Trophoblast cell (in vitro differentiated cells and primary cell): ENCODE data around the gene CIDEA.

ENCODE experiments used
- DNase-seq, 2 donors: peaks; one replicate each; pipeline ENCODE4 v3.0.0-alpha.2; 2016
- H2AFZ ChIP-seq: 2 replicates; pipeline ENCODE4 v1.6.1; 2013; ENCODE audit warnings: low read length, moderate library complexity, mild to moderate bottlenecking; ENCODE audit not compliant: insufficient read depth, poor library complexity
- H2AK5ac ChIP-seq: 2 replicates; pipeline ENCODE4 v1.6.1; 2013; ENCODE audit warnings: mild to moderate bottlenecking, low read length
- H2BK120ac ChIP-seq: 2 replicates; pipeline ENCODE4 v1.6.1; 2013; ENCODE audit warnings: low read length, mild to moderate bottlenecking, moderate library complexity; ENCODE audit not compliant: insufficient read depth, poor library complexity
- H2BK12ac ChIP-seq: 2 replicates; pipeline ENCODE4 v1.6.1; 2013; ENCODE audit warnings: mild to moderate bottlenecking, low read length, moderate library complexity
- H2BK5ac ChIP-seq: 2 replicates; pipeline ENCODE4 v1.6.1; 2013; ENCODE audit warnings: low read length, low read depth, moderate library complexity, mild to moderate bottlenecking; ENCODE audit not compliant: poor library complexity
- H3K14ac ChIP-seq: 2 replicates; pipeline ENCODE4 v1.6.1; 2013; ENCODE audit warnings: mild to moderate bottlenecking, low read length
- H3K18ac ChIP-seq: 2 replicates; pipeline ENCODE4 v1.6.1; 2013; ENCODE audit warnings: mild to moderate bottlenecking, low read length
- H3K23ac ChIP-seq: 2 replicates; pipeline ENCODE4 v1.6.1; 2013; ENCODE audit warnings: low read length
- H3K27ac ChIP-seq: 2 replicates; pipeline ENCODE4 v1.5.1; 2013; ENCODE audit warnings: low read depth, mild to moderate bottlenecking, inconsistent platforms, low read length, moderate library complexity
- H3K27me3 ChIP-seq: 2 replicates; pipeline ENCODE4 v1.6.1; 2013; ENCODE audit warnings: inconsistent platforms, mild to moderate bottlenecking, low read length, moderate library complexity; ENCODE audit not compliant: insufficient read depth
- H3K36me3 ChIP-seq, 2 experiments: 1 replicate in 1 of 2; 2 replicates in 1 of 2; pipeline ENCODE4 v1.6.1; 2013; ENCODE audit warnings: low read length in 2 of 2, mild to moderate bottlenecking in 2 of 2, moderate library complexity in 1 of 2; ENCODE audit not compliant: insufficient read depth in 2 of 2, control insufficient read depth in 1 of 2
- H3K4ac ChIP-seq: 2 replicates; pipeline ENCODE4 v1.6.1; 2013; ENCODE audit warnings: low read depth, mild to moderate bottlenecking, low read length, moderate library complexity
- H3K4me1 ChIP-seq, 2 experiments: 1 replicate in 1 of 2; 2 replicates in 1 of 2; pipeline ENCODE4 v1.6.1; 2013; ENCODE audit warnings: low read length in 2 of 2, mild to moderate bottlenecking in 2 of 2, moderate library complexity in 1 of 2; ENCODE audit not compliant: insufficient read depth in 2 of 2, control insufficient read depth in 1 of 2
- H3K4me2 ChIP-seq: 2 replicates; pipeline ENCODE4 v1.6.1; 2013; ENCODE audit warnings: inconsistent platforms, mild to moderate bottlenecking, low read length, moderate library complexity
- H3K4me3 ChIP-seq: 2 replicates; pipeline ENCODE4 v1.5.1; 2013; ENCODE audit warnings: mild to moderate bottlenecking, low read depth, low read length, inconsistent platforms
- H3K79me1 ChIP-seq: one replicate; pipeline ENCODE4 v1.6.1; 2013; ENCODE audit warnings: low read length
- H3K79me2 ChIP-seq: 2 replicates; pipeline ENCODE4 v1.6.1; 2013; ENCODE audit warnings: low read length, mild to moderate bottlenecking; ENCODE audit not compliant: control insufficient read depth, insufficient read depth, poor library complexity
- H3K9ac ChIP-seq: 2 replicates; pipeline ENCODE4 v1.6.1; 2013; ENCODE audit warnings: mild to moderate bottlenecking, low read length
- H3K9me3 ChIP-seq: 2 replicates; pipeline ENCODE4 v1.6.1; 2013; ENCODE audit warnings: low read depth, mild to moderate bottlenecking, control low read depth, inconsistent platforms, low read length; ENCODE audit not compliant: insufficient read depth
- H4K12ac ChIP-seq: 2 replicates; pipeline ENCODE4 v1.6.1; 2013; ENCODE audit warnings: low read depth, mild to moderate bottlenecking, low read length, moderate library complexity
- H4K8ac ChIP-seq: 2 replicates; pipeline ENCODE4 v1.6.1; 2013; ENCODE audit warnings: low read depth, mild to moderate bottlenecking, low read length, moderate library complexity
- H4K91ac ChIP-seq: one replicate; pipeline ENCODE4 v1.6.1; 2013; ENCODE audit warnings: low read depth, mild to moderate bottlenecking, low read length, moderate library complexity
- whole genome bisulfite sequencing: extraction: QIAGEN DNeasy Blood & Tissue Kit; methylation state at CpG from one replicate; pipeline ENCODE4 v1.1.7; 2013; ENCODE audit warnings: missing lambda C conversion rate; ENCODE audit not compliant: insufficient read length, insufficient coverage; ENCODE audit errors: extremely low coverage; 5-methylcytosine and 5-hydroxymethylcytosine counted together

CIDEA gene

DNA sequence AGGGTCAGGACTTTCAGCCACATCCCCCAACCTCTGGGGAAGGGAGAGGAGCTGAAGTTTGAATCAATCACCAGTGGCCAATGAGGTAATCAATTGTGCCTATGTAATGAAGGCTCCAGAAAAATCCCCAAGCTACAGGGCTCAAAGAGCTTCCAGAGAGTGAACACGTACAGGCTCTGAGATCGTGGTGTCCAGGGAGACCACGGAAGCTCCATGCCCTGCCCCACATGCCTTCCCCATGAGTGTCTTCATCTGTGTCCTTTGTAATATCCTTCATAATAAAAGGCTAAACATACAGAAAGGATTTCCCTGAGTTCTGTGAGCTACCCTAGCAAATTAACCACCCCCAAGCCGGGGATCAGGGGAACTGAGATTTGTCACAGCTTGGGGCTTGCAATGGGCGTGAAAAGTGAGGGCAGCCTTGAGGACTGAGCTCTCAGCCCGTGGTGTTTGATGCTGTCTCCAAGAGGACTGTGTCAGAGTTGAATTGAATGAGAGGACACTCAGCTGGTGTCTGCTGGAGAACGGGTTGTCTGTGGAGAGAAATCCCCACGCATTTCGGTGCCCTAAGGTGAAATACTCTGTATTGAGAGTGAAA, 28.4 kb downstream of the CIDEA start:
- H2AK5ac ChIP-seq, result no peak overlapping the region
- H3K4me1 ChIP-seq, result peaks cover 41 to 55% of the 10 kb centered on the region in 2 experiments
- H2BK5ac ChIP-seq, result peak overlapping the region; percentile 66
- H3K4me3 ChIP-seq, result no peak overlapping the region
- WGBS, result no CpG with 5 or more reads among the region's 9 CpGs
- peak overlapping the region; percentile 74 for H2BK12ac ChIP-seq
- H3K27ac ChIP-seq, result peak overlapping the region; percentile 39
- peak overlapping the region; percentile 76 for H2BK120ac ChIP-seq
- peak overlapping the region; percentile 21 for H3K4ac ChIP-seq
- H3K9ac ChIP-seq, result no peak overlapping the region
- DNase-seq, result peak; percentile 92 to 96
- H3K23ac ChIP-seq, result no peak overlapping the region
- no peaks in the 10 kb centered on the region for H3K27me3 ChIP-seq
- peaks cover 13% of the 10 kb centered on the region for H3K79me2 ChIP-seq
- H4K8ac ChIP-seq, result peak overlapping the region; percentile 29
- no peak overlapping the region for H3K4me2 ChIP-seq
- no peak overlapping the region for H4K12ac ChIP-seq
- no peaks in the 10 kb centered on the region for H3K9me3 ChIP-seq
- H3K18ac ChIP-seq, result peak overlapping the region; percentile 14
- no peak overlapping the region for H2AFZ ChIP-seq
- peak overlapping the region; percentile 42 for H4K91ac ChIP-seq
- peaks cover 37% of the 10 kb centered on the region for H3K79me1 ChIP-seq
- H3K36me3 ChIP-seq, result no peaks in the 10 kb centered on the region
- peak overlapping the region; percentile 70 for H3K14ac ChIP-seq

DNA sequence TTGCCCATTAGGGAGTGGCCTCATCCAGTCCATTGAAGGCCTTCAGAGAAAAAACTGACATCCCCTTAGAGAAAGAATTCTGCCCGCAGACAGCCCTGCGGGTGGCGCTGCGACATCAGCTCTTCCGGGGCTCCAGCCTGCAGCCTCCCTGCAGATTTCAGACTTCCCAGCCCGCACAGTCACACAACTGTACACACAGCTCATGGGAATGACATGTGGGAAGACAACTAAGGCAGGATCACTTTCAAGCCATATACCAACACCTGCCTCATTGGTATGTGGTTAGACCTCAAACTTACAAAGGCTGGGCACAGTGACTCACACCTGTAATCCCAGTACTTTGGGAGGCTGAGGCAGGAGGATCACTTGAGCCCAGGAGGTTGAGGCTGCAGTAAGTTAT, 29.1 kb downstream of the CIDEA start:
- Histone ChIP-seq H4K8ac (no peak overlapping the region), H3K14ac (no peak overlapping the region)
- no CpG with 5 or more reads among the region's 6 CpGs for WGBS

DNA sequence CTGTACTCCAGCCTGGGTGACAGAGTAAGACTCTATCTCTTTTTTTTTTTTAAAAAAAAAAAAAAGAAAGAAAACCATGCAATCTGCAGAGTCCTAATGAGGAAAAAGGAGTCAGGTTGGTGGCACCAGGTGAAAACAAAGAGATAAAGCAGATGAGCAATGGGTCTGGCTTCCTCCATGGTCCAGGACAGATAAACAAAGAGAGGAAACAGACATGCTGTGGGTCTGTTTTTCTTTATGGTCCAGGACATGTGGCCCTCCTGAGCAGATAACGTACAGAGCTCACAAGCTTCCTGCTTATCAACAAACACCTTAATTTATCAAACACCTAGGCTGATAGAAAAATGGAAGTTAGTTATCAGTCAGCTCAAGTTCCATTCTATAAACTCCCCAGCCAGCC, 29.5 kb downstream of the CIDEA start:
- no peak overlapping the region for H4K91ac ChIP-seq
- no peak overlapping the region for H3K23ac ChIP-seq
- no peaks in the 10 kb centered on the region for H3K27me3 ChIP-seq
- no peak overlapping the region for H4K8ac ChIP-seq
- no peak overlapping the region for H2BK12ac ChIP-seq
- no peak overlapping the region for H2BK5ac ChIP-seq
- no peak overlapping the region for H3K4ac ChIP-seq
- peaks cover 37% of the 10 kb centered on the region for H3K79me1 ChIP-seq
- H3K4me3 ChIP-seq, result no peak overlapping the region
- H2BK120ac ChIP-seq, result no peak overlapping the region
- H3K36me3 ChIP-seq, result no peaks in the 10 kb centered on the region
- no peak overlapping the region for H3K14ac ChIP-seq
- DNase-seq, result peak; percentile 66 to 79
- H3K18ac ChIP-seq, result no peak overlapping the region
- H3K9me3 ChIP-seq, result no peaks in the 10 kb centered on the region
- H4K12ac ChIP-seq, result no peak overlapping the region
- H3K4me1 ChIP-seq, result peaks cover 35 to 58% of the 10 kb centered on the region in 2 experiments
- no peak overlapping the region for H2AFZ ChIP-seq
- H3K27ac ChIP-seq, result peak overlapping the region; percentile 41
- H2AK5ac ChIP-seq, result no peak overlapping the region
- no CpG with 5 or more reads among the region's 1 CpG for WGBS
- peaks cover 10% of the 10 kb centered on the region for H3K79me2 ChIP-seq
- no peak overlapping the region for H3K4me2 ChIP-seq
- H3K9ac ChIP-seq, result no peak overlapping the region

More for the DNA sequence above, 29.1 kb downstream of the CIDEA start:
- Histone ChIP-seq H3K79me2 (peaks cover 13% of the 10 kb centered on the region), H2AFZ (no peak overlapping the region), H3K27me3 (no peaks in the 10 kb centered on the region), H3K36me3 (no peaks in the 10 kb centered on the region), H3K27ac (peak overlapping the region; percentile 39), H3K4me3 (no peak overlapping the region), H4K12ac (no peak overlapping the region), H4K91ac (peak overlapping the region; percentile 42), H3K23ac (no peak overlapping the region), H3K4me2 (no peak overlapping the region), H2BK5ac (no peak overlapping the region), H3K9ac (no peak overlapping the region), H3K18ac (no peak overlapping the region), H3K4ac (no peak overlapping the region), H2BK12ac (no peak overlapping the region), H2BK120ac (peak overlapping the region; percentile 76), H3K9me3 (no peaks in the 10 kb centered on the region), H3K79me1 (peaks cover 41% of the 10 kb centered on the region), H2AK5ac (no peak overlapping the region), H3K4me1 (peaks cover 39 to 59% of the 10 kb centered on the region in 2 experiments)
- DNase-seq, result peak; percentile 99

GRCh38 chr18:12287131-12287681, 33.0 kb downstream of the CIDEA start:
- no peaks in the 10 kb centered on the region for H3K36me3 ChIP-seq
- peak overlapping the region; percentile 16 for H4K12ac ChIP-seq
- no peak overlapping the region for H3K14ac ChIP-seq
- H2BK5ac ChIP-seq, result no peak overlapping the region
- H2BK120ac ChIP-seq, result peak overlapping the region; percentile 23
- peaks cover 2% of the 10 kb centered on the region for H3K79me2 ChIP-seq
- peak overlapping the region; percentile 55 for H3K27ac ChIP-seq
- H2BK12ac ChIP-seq, result peak overlapping the region; percentile 1
- H3K4me3 ChIP-seq, result peak overlapping the region; percentile 55
- H3K23ac ChIP-seq, result no peak overlapping the region
- peak overlapping the region; percentile 71 for H3K4me2 ChIP-seq
- no CpG with 5 or more reads among the region's 37 CpGs for WGBS
- peak; percentile 72 to 79 for DNase-seq
- peak overlapping the region; percentile 37 for H4K8ac ChIP-seq
- no peak overlapping the region for H2AFZ ChIP-seq
- peak overlapping the region; percentile 31 for H4K91ac ChIP-seq
- peak overlapping the region; percentile 15 for H3K4ac ChIP-seq
- peaks cover 17 to 37% of the 10 kb centered on the region in 2 experiments for H3K4me1 ChIP-seq
- no peaks in the 10 kb centered on the region for H3K27me3 ChIP-seq
- H3K9me3 ChIP-seq, result no peaks in the 10 kb centered on the region
- H3K79me1 ChIP-seq, result peaks cover 15% of the 10 kb centered on the region
- peak overlapping the region; percentile 8 for H3K9ac ChIP-seq
- no peak overlapping the region for H2AK5ac ChIP-seq
- peak overlapping the region; percentile 14 for H3K18ac ChIP-seq
